KMS-11 (cell line): ENCODE data around the gene COL4A5.
"Not testable (repeated sequence)": the region's sequence is repeated elsewhere in the genome, so short reads cannot be mapped to it uniquely, and the experiment has no call there.

Experiments used
- H2AFZ ChIP-seq: fragments of 200-600 bp; sonication (generic); 2 replicates; pipeline ENCODE4 v1.6.1; 2016; ENCODE audit warnings: antibody characterized with exemption, mixed run types, low read depth
- H3K27ac ChIP-seq: fragments of 200-600 bp; sonication (generic); 2 replicates; pipeline ENCODE4 v1.6.1; 2016; ENCODE audit warnings: mild to moderate bottlenecking, mixed run types
- H3K27me3 ChIP-seq: fragments of 200-600 bp; sonication (generic); 2 replicates; pipeline ENCODE4 v1.6.1; 2017; ENCODE audit warnings: mild to moderate bottlenecking, low read depth, mixed run types, moderate library complexity; ENCODE audit not compliant: insufficient read depth
- H3K36me3 ChIP-seq: fragments of 200-600 bp; sonication (generic); 2 replicates; pipeline ENCODE4 v1.6.1; 2017; ENCODE audit warnings: mild to moderate bottlenecking, mixed run types; ENCODE audit not compliant: insufficient read depth
- H3K4me1 ChIP-seq: fragments of 200-600 bp; sonication (generic); 2 replicates; pipeline ENCODE4 v1.6.1; 2016; ENCODE audit warnings: mild to moderate bottlenecking, low read depth, mixed run types; ENCODE audit not compliant: poor library complexity, severe bottlenecking
- H3K4me2 ChIP-seq: fragments of 200-600 bp; sonication (generic); 2 replicates; pipeline ENCODE4 v1.7.0; 2016; ENCODE audit warnings: mild to moderate bottlenecking, mixed run types
- H3K4me3 ChIP-seq: fragments of 200-600 bp; sonication (generic); IDR thresholded peaks from 2 replicates; pipeline ENCODE4 v1.6.1; 2017; ENCODE audit warnings: low read depth, low read length, mixed read lengths; ENCODE audit not compliant: insufficient read depth
- H3K79me2 ChIP-seq: fragments of 200-600 bp; sonication (generic); 2 replicates; pipeline ENCODE4 v1.6.1; 2016; ENCODE audit warnings: low read depth, mixed run types; ENCODE audit not compliant: insufficient read depth
- H3K9ac ChIP-seq: fragments of 200-600 bp; sonication (generic); 2 replicates; pipeline ENCODE4 v1.6.1; 2016; ENCODE audit warnings: mild to moderate bottlenecking, mixed run types
- H4K20me1 ChIP-seq: fragments of 200-600 bp; sonication (generic); 2 replicates; pipeline ENCODE4 v1.6.1; 2016; ENCODE audit warnings: mild to moderate bottlenecking, mixed run types; ENCODE audit not compliant: insufficient read depth
- TF ChIP-seq, protein P1 (sequence below): fragments of 200-600 bp; sonication (generic); conservative IDR thresholded peaks from 2 replicates; pipeline ENCODE4 v1.6.1; 2017; ENCODE audit warnings: low read depth, mild to moderate bottlenecking, antibody characterized with exemption, low read length, moderate library complexity, mixed read lengths

Gene COL4A5

DNA sequence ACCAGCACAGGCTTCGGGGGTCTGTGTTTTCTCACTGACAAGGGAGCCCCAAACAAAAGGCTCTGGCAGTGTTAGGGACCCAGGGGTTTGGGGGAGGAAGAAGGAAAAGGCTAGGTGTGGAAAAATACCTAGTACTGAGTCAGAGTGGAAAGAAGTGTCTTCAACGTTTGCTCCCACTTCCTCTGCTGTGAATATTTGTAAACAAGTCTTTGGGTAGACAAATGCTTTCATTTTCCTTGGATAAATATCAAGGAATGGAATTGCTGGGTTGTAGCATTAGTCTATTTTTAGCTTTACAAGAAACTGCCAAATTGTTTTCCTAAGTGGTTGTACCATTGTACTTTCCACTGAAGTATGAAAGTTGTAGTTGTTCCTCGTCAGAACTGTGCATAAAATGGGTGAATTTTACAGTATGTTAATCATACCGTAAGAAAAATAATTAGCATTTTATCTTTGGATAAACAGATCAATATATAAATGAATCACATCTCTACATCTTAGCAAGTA lies 17.4 kb downstream of the COL4A5 start:
- no peaks in the 10 kb centered on the region for H3K79me2 ChIP-seq
- no peak overlapping the region for H2AFZ ChIP-seq
- no peaks in the 10 kb centered on the region for H3K27me3 ChIP-seq
- no peak overlapping the region for H3K27ac ChIP-seq
- no peaks in the 10 kb centered on the region for H3K4me1 ChIP-seq
- H3K4me3 ChIP-seq = no peak overlapping the region
- H3K9ac ChIP-seq = no peak overlapping the region
- H3K4me2 ChIP-seq = no peak overlapping the region
- no peaks in the 10 kb centered on the region for H4K20me1 ChIP-seq
- no peaks in the 10 kb centered on the region for H3K36me3 ChIP-seq
- TF ChIP-seq, protein P1, sequence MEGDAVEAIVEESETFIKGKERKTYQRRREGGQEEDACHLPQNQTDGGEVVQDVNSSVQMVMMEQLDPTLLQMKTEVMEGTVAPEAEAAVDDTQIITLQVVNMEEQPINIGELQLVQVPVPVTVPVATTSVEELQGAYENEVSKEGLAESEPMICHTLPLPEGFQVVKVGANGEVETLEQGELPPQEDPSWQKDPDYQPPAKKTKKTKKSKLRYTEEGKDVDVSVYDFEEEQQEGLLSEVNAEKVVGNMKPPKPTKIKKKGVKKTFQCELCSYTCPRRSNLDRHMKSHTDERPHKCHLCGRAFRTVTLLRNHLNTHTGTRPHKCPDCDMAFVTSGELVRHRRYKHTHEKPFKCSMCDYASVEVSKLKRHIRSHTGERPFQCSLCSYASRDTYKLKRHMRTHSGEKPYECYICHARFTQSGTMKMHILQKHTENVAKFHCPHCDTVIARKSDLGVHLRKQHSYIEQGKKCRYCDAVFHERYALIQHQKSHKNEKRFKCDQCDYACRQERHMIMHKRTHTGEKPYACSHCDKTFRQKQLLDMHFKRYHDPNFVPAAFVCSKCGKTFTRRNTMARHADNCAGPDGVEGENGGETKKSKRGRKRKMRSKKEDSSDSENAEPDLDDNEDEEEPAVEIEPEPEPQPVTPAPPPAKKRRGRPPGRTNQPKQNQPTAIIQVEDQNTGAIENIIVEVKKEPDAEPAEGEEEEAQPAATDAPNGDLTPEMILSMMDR = no peak

DNA sequence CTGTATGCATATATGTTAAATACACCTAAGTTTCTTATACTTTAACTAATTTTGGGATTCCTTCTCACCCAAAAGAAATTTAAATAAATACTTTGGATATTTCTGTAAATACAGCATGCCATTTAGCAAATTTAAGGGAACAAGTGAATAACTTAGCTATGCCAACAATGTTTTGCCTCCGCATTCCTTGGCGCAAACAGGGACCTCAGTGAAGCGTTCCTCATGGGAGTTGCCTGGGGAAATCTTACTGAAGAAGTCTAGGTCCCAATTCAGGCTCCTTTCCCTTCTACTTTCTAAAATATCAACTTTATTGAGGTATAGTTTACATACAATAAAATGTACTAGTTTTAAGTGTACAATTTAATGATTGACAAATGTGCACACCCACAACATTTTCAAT lies 25.0 kb downstream of the COL4A5 start:
- Histone ChIP-seq H3K4me3 (no peak overlapping the region), H3K27ac (no peak overlapping the region), H3K9ac (no peak overlapping the region), H4K20me1 (no peaks in the 10 kb centered on the region), H3K79me2 (no peaks in the 10 kb centered on the region), H3K4me2 (no peak overlapping the region), H3K4me1 (no peaks in the 10 kb centered on the region), H2AFZ (no peak overlapping the region), H3K36me3 (no peaks in the 10 kb centered on the region), H3K27me3 (no peaks in the 10 kb centered on the region)
- TF ChIP-seq, protein P1 = no peak

DNA sequence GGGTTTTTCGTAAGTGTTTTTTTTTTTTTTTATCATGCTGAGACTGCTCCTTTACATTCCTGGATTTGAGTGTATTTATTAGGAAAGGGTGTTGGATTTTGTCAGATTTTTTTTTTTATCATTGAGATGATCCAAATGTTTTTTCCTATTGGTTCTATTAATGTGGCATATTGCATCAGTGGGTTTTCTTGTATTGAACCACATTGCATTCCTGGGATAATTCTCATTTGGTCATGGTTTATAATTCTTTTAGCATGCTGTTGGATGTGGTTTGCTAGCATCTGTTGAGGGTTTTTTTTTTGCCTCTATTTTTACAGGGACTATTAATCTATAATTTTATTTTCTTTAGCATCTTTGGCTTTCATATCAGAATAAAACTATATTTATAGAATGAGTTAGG lies 28.8 kb downstream of the COL4A5 start:
- no peaks in the 10 kb centered on the region for H3K79me2 ChIP-seq

DNA sequence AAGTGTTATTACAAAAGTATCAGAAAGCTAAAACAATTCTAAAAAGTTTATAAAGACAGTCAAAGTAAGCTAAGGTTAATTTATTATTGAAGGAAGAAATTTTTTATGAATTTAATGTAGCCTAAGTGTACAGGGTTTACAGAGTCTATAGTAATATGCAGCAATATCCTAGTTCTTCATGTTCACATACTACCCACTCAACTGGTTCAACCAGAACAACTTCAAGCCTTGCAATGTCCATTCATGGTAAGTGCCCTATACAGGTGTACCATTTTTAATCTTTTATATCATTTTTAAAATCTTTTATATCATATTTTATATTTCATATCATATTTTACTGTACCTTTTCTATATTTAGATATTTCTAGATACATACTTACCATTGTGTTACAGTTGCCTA lies 34.3 kb downstream of the COL4A5 start:
- Histone ChIP-seq H3K27ac (no peak overlapping the region), H2AFZ (no peak overlapping the region), H3K9ac (no peak overlapping the region), H4K20me1 (no peaks in the 10 kb centered on the region), H3K4me2 (no peak overlapping the region), H3K36me3 (no peaks in the 10 kb centered on the region), H3K4me3 (no peak overlapping the region), H3K79me2 (no peaks in the 10 kb centered on the region), H3K27me3 (no peaks in the 10 kb centered on the region), H3K4me1 (no peaks in the 10 kb centered on the region)
- TF ChIP-seq, protein P1 = no peak

More for the DNA sequence above, 28.8 kb downstream of the COL4A5 start:
- Histone ChIP-seq H4K20me1 (no peaks in the 10 kb centered on the region), H3K36me3 (no peaks in the 10 kb centered on the region), H3K27me3 (no peaks in the 10 kb centered on the region), H3K27ac (no peak overlapping the region), H2AFZ (no peak overlapping the region), H3K9ac (no peak overlapping the region), H3K4me1 (no peaks in the 10 kb centered on the region), H3K4me3 (no peak overlapping the region), H3K4me2 (no peak overlapping the region)
- TF ChIP-seq, protein P1 = no peak

DNA sequence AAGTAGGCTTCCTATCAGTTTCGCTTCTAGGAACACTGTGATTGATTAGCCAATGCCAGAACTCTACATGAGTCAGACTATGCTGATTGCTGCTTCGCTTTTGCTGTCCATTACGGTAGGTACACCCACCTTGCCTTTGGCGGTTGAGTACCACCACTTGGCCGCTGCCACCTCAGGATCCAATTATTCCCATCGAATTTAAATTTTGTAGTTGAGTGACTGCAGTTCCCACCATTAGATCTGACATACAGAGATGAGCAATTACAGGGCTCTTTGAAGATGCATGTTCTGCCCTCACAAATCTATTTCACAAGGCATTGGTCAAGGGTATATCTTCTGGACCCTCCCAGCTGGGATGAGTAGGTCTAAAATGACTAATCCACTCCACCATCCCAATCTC lies 41.9 kb downstream of the COL4A5 start:
- H3K4me2 ChIP-seq, H3K36me3 ChIP-seq, H3K27me3 ChIP-seq, H4K20me1 ChIP-seq, H3K4me1 ChIP-seq, H3K27ac ChIP-seq, H2AFZ ChIP-seq, H3K79me2 ChIP-seq, H3K4me3 ChIP-seq, H3K9ac ChIP-seq: not testable (repeated sequence)
